Erythroblast (primary cell): ENCODE data around the gene KRTAP10-5.

Source experiments
- GATA1 ChIP-seq: IDR thresholded peaks from 2 replicates; pipeline ENCODE4 v1.6.1; 2011; ENCODE audit warnings: low read depth, mild to moderate bottlenecking, control low read depth, low read length, moderate library complexity
- POLR2A ChIP-seq: IDR thresholded peaks from 2 replicates; pipeline ENCODE4 v1.6.1; 2011; ENCODE audit warnings: mild to moderate bottlenecking, low read length

DNA sequence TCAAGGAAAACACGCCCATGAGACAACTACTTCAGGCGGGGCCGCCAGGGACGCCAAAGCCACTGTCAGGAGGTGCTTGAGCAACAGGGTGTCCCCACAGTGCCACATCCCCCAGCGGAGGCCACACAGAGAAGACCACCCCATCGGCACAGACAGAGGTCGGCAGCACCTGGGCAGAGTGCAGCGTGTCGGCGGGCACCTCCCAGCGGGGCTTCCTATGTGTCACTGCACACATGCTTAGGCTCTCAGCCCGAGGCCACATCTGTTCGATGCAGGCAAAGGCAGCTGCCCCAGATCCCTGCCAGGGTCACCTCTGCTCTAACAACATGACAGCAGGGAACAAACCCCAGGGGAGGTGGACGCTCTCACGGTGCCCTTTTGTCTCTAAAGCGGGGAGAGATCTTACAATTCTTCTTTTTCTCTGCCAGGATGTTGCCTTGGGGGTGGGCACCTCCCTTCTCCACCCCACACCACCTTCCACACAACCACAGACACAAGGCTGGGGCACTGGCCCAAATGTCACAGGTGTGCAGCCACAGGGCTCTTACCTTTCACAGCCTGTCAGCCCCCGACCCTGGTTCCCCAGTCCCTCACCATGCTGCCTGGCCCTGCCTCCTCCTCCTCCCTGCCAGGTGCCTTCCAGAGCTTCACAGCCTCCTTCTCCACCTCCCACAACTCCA lies 35.6 kb upstream of the KRTAP10-5 start:
- TF ChIP-seq POLR2A (no peak), GATA1 (no peak)
